GM20000 (cell line): ENCODE measurements around the gene ANKLE1.

Experiments
- DNase-seq: peaks from one replicate; pipeline ENCODE4 v3.0.0; 2012; ENCODE audit warnings: low spot score
- CTCF ChIP-seq: IDR thresholded peaks from 2 replicates; pipeline ENCODE4 v1.5.1; 2012; ENCODE audit warnings: mild to moderate bottlenecking, control low read depth; ENCODE audit errors: extremely low read depth, missing control alignments

ANKLE1 gene

GRCh38 chr19:17255150-17255621 lies 26.5 kb upstream of the ANKLE1 start:
- TF ChIP-seq CTCF: no peak
- no peak for DNase-seq

GRCh38 chr19:17256130-17256529 lies 25.6 kb upstream of the ANKLE1 start:
- TF ChIP-seq CTCF: no peak
- no peak for DNase-seq

GRCh38 chr19:17259118-17259780 lies 22.5 kb upstream of the ANKLE1 start:
- DNase-seq: no peak
- TF ChIP-seq CTCF: no peak

GRCh38 chr19:17259934-17260333 lies 21.8 kb upstream of the ANKLE1 start:
- TF ChIP-seq CTCF: no peak

GRCh38 chr19:17260842-17261325 lies 20.8 kb upstream of the ANKLE1 start:
- DNase-seq: peak; percentile 93
- peak; percentile 76 for TF ChIP-seq CTCF

More at GRCh38 chr19:17259934-17260333, 21.8 kb upstream of the ANKLE1 start:
- DNase-seq: no peak

- TF ChIP-seq CTCF: no peak
- DNase-seq: no peak
These were observed 19.1 kb upstream of the ANKLE1 start for GRCh38 chr19:17262557-17262956.

GRCh38 chr19:17263712-17264640 lies 17.7 kb upstream of the ANKLE1 start:
- DNase-seq: no peak
- TF ChIP-seq CTCF: no peak
